Measurements from ENCODE around the gene HYKK. TPM values are rescaled to one million over a fixed set of nuclear protein-coding genes. Genes with fewer than 3 reads are reported as not detected.

HYKK gene
- total RNA-seq, 1 experiment from 2014 or later: not detected

GRCh38 chr15:78533331-78533730 is 26.0 kb downstream of the HYKK start:
- Histone ChIP-seq H3K27ac (ENCODE audit: low read depth, low read length, poor library complexity, severe bottlenecking) (no peak overlapping the region), H3K27me3 (replicated peaks; ENCODE audit: insufficient read depth, low read depth, low read length, poor library complexity) (no peaks in the 10 kb centered on the region), H3K4me1 (ENCODE audit: insufficient read depth, low read length, poor library complexity, severe bottlenecking) (no peaks in the 10 kb centered on the region), H3K36me3 (ENCODE audit: insufficient read depth, low read length, poor library complexity, severe bottlenecking) (no peaks in the 10 kb centered on the region), H3K4me3 (ENCODE audit: low read depth, low read length, poor library complexity, severe bottlenecking) (no peak overlapping the region), H3K9me3 (ENCODE audit: low read depth, low read length, poor library complexity, severe bottlenecking) (no peaks in the 10 kb centered on the region)
- no TSS peak for BruUV-seq (replicated peaks)
- intact Hi-C loops (cut with micrococcal nuclease; ENCODE audit: unreplicated experiment): no loop called here
- no peak for DNase-seq (ENCODE audit: low spot score)
- no peak for TF ChIP-seq EZH2 (IDR thresholded peaks at IDR 0.05; ENCODE audit: borderline replicate concordance, low read depth, low read length, poor library complexity, severe bottlenecking)
- no peak for TF ChIP-seq CTCF (conservative IDR thresholded peaks at IDR 0.05; ENCODE audit: low read depth, low read length)
- CTCF ChIA-PET: no interaction called here
- POLR2A ChIA-PET (ENCODE audit: low non-redundant PET): interaction anchor here (0.6 kb wide), 1 partner anchor 14 kb away, joined by 8 read pairs; no protein-coding TSS in a partner anchor

GRCh38 chr15:78536134-78536533 is 28.8 kb downstream of the HYKK start:
- Histone ChIP-seq H3K4me3 (ENCODE audit: low read depth, low read length, poor library complexity, severe bottlenecking) (no peak overlapping the region), H3K4me1 (ENCODE audit: insufficient read depth, low read length, poor library complexity, severe bottlenecking) (no peaks in the 10 kb centered on the region), H3K27ac (ENCODE audit: low read depth, low read length, poor library complexity, severe bottlenecking) (no peak overlapping the region), H3K9me3 (ENCODE audit: low read depth, low read length, poor library complexity, severe bottlenecking) (no peaks in the 10 kb centered on the region), H3K27me3 (replicated peaks; ENCODE audit: insufficient read depth, low read depth, low read length, poor library complexity) (no peaks in the 10 kb centered on the region), H3K36me3 (ENCODE audit: insufficient read depth, low read length, poor library complexity, severe bottlenecking) (no peaks in the 10 kb centered on the region)
- POLR2A ChIA-PET (ENCODE audit: low non-redundant PET): no interaction called here
- DNase-seq (ENCODE audit: low spot score): no peak
- TF ChIP-seq EZH2 (IDR thresholded peaks at IDR 0.05; ENCODE audit: borderline replicate concordance, low read depth, low read length, poor library complexity, severe bottlenecking) (no peak), CTCF (conservative IDR thresholded peaks at IDR 0.05; ENCODE audit: low read depth, low read length) (no peak)
- no TSS peak for BruUV-seq (replicated peaks)
- CTCF ChIA-PET: no interaction called here
- intact Hi-C loops (cut with micrococcal nuclease; ENCODE audit: unreplicated experiment): no loop called here

GRCh38 chr15:78537266-78537905 is 30.0 kb downstream of the HYKK start:
- POLR2A ChIA-PET (ENCODE audit: low non-redundant PET): no interaction called here
- no TSS peak for BruUV-seq (replicated peaks)
- Histone ChIP-seq H3K4me3 (ENCODE audit: low read depth, low read length, poor library complexity, severe bottlenecking) (no peak overlapping the region), H3K27me3 (replicated peaks; ENCODE audit: insufficient read depth, low read depth, low read length, poor library complexity) (no peaks in the 10 kb centered on the region), H3K9me3 (ENCODE audit: low read depth, low read length, poor library complexity, severe bottlenecking) (no peaks in the 10 kb centered on the region), H3K4me1 (ENCODE audit: insufficient read depth, low read length, poor library complexity, severe bottlenecking) (peaks cover 6% of the 10 kb centered on the region), H3K36me3 (ENCODE audit: insufficient read depth, low read length, poor library complexity, severe bottlenecking) (peaks cover 5% of the 10 kb centered on the region), H3K27ac (ENCODE audit: low read depth, low read length, poor library complexity, severe bottlenecking) (no peak overlapping the region)
- CTCF ChIA-PET: interaction anchor here (0.5 kb wide), 1 partner anchor 1457 kb away, joined by 6 read pairs; no protein-coding TSS in a partner anchor
- intact Hi-C loops (cut with micrococcal nuclease; ENCODE audit: unreplicated experiment): no loop called here
- DNase-seq (ENCODE audit: low spot score): no peak
- TF ChIP-seq EZH2 (IDR thresholded peaks at IDR 0.05; ENCODE audit: borderline replicate concordance, low read depth, low read length, poor library complexity, severe bottlenecking) (no peak), CTCF (conservative IDR thresholded peaks at IDR 0.05; ENCODE audit: low read depth, low read length) (no peak)

Measured in A673 (cell line).